HG03521 (cell line): Measurements from ENCODE around the gene CHMP1A.
"Not testable (repeated sequence)": the region's sequence is repeated elsewhere in the genome, so short reads cannot be mapped to it uniquely, and the experiment has no call there.

Experiments
- ATAC-seq: cut with Tn5 transposase; IDR thresholded peaks from one replicate; pipeline ENCODE4 v1.9.1; 2021; ENCODE audit warnings: mild to moderate bottlenecking, moderate library complexity; ENCODE audit not compliant: unreplicated experiment

The CHMP1A gene

GRCh38 chr16:89661215-89661614 is 3.7 kb upstream of the CHMP1A start:
- ATAC-seq = no peak

DNA sequence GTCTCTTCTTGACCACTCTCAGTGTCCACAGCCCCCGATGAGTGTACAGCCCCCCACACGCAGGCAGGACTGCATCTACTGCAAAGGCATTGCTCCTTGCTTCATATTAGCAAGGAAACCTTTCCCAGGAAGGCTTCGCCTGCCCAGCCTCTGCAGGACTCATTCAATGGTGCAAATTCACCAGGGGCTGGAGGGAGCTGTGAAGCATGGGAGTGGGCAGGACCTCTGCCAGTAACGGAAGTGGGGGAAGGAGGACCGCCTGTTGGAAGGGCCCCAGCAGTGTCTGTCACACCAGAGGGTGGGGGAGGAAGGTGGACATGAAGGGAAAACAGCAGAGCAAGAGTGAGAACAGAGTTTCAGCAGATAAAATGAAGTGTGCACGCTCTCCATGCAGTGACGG is 2.6 kb upstream of the CHMP1A start:
- no peak for ATAC-seq

GRCh38 chr16:89658221-89658879 is 842 bp upstream of the CHMP1A start:
- ATAC-seq = no peak

DNA sequence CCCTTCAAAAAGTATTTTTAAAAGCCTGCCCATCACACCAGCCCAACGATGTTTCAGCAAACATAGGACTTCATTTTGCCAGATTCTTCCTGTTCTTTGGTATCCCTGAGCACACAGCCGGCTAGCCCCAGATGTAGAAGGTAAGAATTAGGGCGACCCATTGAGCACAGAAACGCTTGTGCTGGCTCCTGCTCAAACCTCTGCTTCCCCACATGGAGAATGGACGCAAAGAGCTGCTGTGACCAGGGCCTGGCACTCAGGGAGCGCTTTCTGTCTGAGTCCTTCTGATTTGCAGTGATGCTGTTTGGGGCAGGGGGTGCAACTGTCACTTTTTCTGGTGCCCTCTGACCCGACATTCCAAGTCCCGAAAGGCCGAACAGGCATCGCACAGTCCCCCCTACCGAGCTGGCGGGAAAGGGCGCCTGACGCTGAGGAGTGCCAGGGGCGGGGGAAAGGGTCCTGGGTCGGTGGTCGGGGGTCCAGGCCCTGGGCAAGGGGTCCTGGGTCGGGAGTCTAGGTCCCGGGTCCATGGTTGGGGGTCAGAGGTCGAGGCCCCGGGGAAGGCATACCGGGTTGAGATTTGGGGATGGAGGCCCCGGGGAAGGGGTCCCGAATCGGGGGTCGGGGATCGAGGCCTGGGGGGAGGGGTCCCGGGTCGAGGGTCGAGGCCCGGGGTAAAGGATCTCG is 930 bp downstream of the CHMP1A start:
- no peak for ATAC-seq

GRCh38 chr16:89655062-89655643 is 2.4 kb downstream of the CHMP1A start:
- no peak for ATAC-seq

GRCh38 chr16:89653656-89654295 is 3.7 kb downstream of the CHMP1A start:
- ATAC-seq = no peak

DNA sequence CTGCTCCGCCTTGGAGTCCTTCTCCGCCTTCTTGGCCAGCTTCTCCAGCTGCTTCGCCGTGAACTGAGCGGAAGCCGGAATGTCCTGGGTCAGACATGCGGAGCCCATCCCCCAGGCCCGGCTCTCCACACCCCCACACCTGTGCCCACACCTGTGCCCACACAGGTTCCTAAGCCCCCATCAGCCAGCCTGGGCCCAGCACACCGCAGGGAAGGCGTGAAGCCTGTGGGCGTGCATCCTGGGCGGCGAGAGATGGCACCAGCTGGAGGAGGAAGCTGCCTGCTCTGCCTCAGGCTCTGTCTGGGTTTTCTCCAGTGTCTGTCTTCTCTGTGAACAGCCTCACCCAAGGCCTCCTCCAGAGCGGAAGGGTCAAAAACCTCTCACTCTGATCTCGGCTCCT is 5.9 kb downstream of the CHMP1A start:
- no peak for ATAC-seq

GRCh38 chr16:89646906-89647305 is 10.6 kb downstream of the CHMP1A start:
- no peak for ATAC-seq

DNA sequence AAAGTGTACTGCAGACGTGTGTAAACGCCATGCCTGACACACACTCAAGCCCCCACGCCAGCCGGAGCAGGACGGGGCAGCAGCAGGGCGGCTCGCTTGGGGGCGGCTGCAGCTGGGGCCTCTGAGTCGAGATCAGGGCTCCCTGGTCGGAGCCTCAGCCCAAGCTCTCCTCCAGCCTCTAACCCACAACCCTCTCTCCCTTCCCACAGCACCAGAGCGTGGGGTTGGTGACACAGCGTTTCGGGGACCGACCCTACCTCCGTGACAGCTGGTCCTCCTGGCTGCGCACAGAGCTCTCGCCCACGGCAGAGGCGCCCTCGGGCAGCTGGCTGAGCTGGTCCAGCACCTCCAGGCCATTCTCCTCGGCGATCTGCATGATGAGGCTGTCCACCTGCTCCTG is 11.2 kb downstream of the CHMP1A start:
- ATAC-seq = no peak

- ATAC-seq = no peak
These were observed 12.4 kb downstream of the CHMP1A start for GRCh38 chr16:89645122-89645521.

- ATAC-seq = no peak
These were observed 13.7 kb downstream of the CHMP1A start for GRCh38 chr16:89643769-89644300.

- ATAC-seq = no peak
These were observed 14.9 kb downstream of the CHMP1A start for GRCh38 chr16:89642574-89642973.

- ATAC-seq = no peak
These were observed 15.9 kb downstream of the CHMP1A start for GRCh38 chr16:89641458-89642119.

- ATAC-seq = no peak
These were observed 18.1 kb downstream of the CHMP1A start for GRCh38 chr16:89639385-89639784.

GRCh38 chr16:89638455-89638854 is 19.1 kb downstream of the CHMP1A start:
- ATAC-seq = no peak

GRCh38 chr16:89637379-89637778 is 20.1 kb downstream of the CHMP1A start:
- ATAC-seq = no peak

DNA sequence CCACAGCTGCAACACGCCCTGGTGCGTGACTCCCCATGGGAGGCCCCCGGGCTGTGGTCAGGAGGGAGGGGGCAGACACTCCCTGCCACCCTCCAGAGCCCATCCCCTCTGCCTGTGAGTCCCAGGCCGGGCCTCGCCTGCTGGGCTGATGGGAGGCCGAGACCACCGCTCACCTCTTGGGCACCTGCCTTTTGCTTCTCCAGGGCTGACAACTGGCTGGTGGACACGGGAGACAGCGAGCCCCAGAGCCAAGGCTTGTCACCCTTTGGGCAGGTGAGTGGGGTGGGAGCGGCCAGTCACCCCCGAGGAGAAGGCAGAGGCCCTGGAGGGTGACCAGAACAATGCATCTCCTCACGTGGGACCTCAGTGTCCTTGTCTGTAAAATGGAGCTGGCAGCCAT is 20.8 kb downstream of the CHMP1A start:
- ATAC-seq = no peak

- ATAC-seq = not testable (repeated sequence)
These were observed 22.8 kb downstream of the CHMP1A start for GRCh38 chr16:89634463-89635385.

- no peak for ATAC-seq
These were observed 24.4 kb downstream of the CHMP1A start for GRCh38 chr16:89633064-89633631.
